IMR-90 (cell line): ENCODE data around the gene MSH2. TPM values are rescaled to one million over a fixed set of nuclear protein-coding genes. Genes with fewer than 3 reads are reported as not detected.

Experiments used
- ATAC-seq: fragments of 200-7000 bp; cut with Tn5 transposase; 2 replicates; pipeline ENCODE4 v1.9.1; 2020; ENCODE audit warnings: low read depth, mild to moderate bottlenecking, moderate library complexity
- BruUV-seq: library from RNA; stranded (reverse); fragments of 400-500 nt; replicated peaks from 2 replicates; lab custom pipeline; 2021; lab: Mats Ljungman, UMichigan
- CTCF ChIA-PET: fragments of 300-600 bp; formaldehyde crosslinking; extraction: SDS; loops from one replicate; lab custom pipeline; 2021; ENCODE audit warnings: antibody characterized with exemption; lab: Yijun Ruan, JAX
- POLR2A ChIA-PET: fragments of 300-600 bp; sonication (Branson Sonifier 250); formaldehyde crosslinking; loops from one replicate; lab custom pipeline; 2022; ENCODE audit warnings: antibody characterized with exemption; ENCODE audit not compliant: unreplicated experiment; lab: Charles Lee
- DNase-seq: peaks from one replicate; pipeline ENCODE4 v3.0.0; 2013
- H2AFZ ChIP-seq: replicated peaks from 2 replicates; pipeline ENCODE3; 2013; ENCODE audit warnings: low read length, mild to moderate bottlenecking; ENCODE audit not compliant: poor library complexity
- H2AK5ac ChIP-seq: 2 replicates; pipeline ENCODE4 v1.6.1; 2013; ENCODE audit warnings: low read depth, low read length, inconsistent platforms
- H2AK9ac ChIP-seq: replicated peaks from 2 replicates; pipeline ENCODE3; 2013; ENCODE audit warnings: mild to moderate bottlenecking, low read depth, low read length, moderate library complexity; ENCODE audit not compliant: poor library complexity
- H2BK120ac ChIP-seq: 2 replicates; pipeline ENCODE4 v1.6.1; 2013; ENCODE audit warnings: low read depth, low read length, inconsistent platforms
- H2BK15ac ChIP-seq: 3 replicates; pipeline ENCODE4 v1.6.1; 2013; ENCODE audit warnings: low read depth, low read length, inconsistent platforms
- H2BK20ac ChIP-seq: 2 replicates; pipeline ENCODE4 v1.6.1; 2013; ENCODE audit warnings: low read depth, mild to moderate bottlenecking, inconsistent platforms, low read length, moderate library complexity
- H2BK5ac ChIP-seq: 2 replicates; pipeline ENCODE4 v1.6.1; 2013; ENCODE audit warnings: mild to moderate bottlenecking, low read depth, low read length, inconsistent platforms; ENCODE audit not compliant: poor library complexity, severe bottlenecking
- H3K14ac ChIP-seq: replicated peaks from 2 replicates; pipeline ENCODE4 v1.6.1; 2013; ENCODE audit warnings: low read depth, low read length, inconsistent platforms
- H3K18ac ChIP-seq: 2 replicates; pipeline ENCODE4 v1.6.1; 2013; ENCODE audit warnings: low read depth, low read length, control low read depth
- H3K23ac ChIP-seq: 2 replicates; pipeline ENCODE4 v1.6.1; 2013; ENCODE audit warnings: low read depth, low read length, inconsistent platforms
- H3K27ac ChIP-seq: 2 replicates; pipeline ENCODE4 v1.5.1; 2013; ENCODE audit warnings: mild to moderate bottlenecking, control low read depth, low read length; ENCODE audit not compliant: insufficient read depth
- H3K27me3 ChIP-seq: 2 replicates; pipeline ENCODE4 v1.6.1; 2013; ENCODE audit warnings: low read length; ENCODE audit not compliant: control insufficient read depth, insufficient read depth
- H3K36me3 ChIP-seq: 2 replicates; pipeline ENCODE4 v1.6.1; 2013; ENCODE audit warnings: low read length, mixed read lengths; ENCODE audit not compliant: control insufficient read depth, insufficient read depth
- H3K4ac ChIP-seq: 2 replicates; pipeline ENCODE4 v1.6.1; 2013; ENCODE audit warnings: low read depth, low read length, inconsistent platforms
- H3K4me1 ChIP-seq: 2 replicates; pipeline ENCODE4 v1.6.1; 2013; ENCODE audit warnings: low read length, mixed read lengths; ENCODE audit not compliant: control insufficient read depth, insufficient read depth
- H3K4me2 ChIP-seq: 2 replicates; pipeline ENCODE4 v1.6.1; 2013; ENCODE audit warnings: low read depth, mild to moderate bottlenecking, control low read depth, low read length, moderate library complexity
- H3K4me3 ChIP-seq: 2 replicates; pipeline ENCODE4 v1.5.1; 2013; ENCODE audit warnings: low read depth, mild to moderate bottlenecking, control low read depth, low read length, moderate library complexity; ENCODE audit not compliant: insufficient read depth
- H3K56ac ChIP-seq: 2 replicates; pipeline ENCODE4 v1.6.1; 2013; ENCODE audit warnings: low read length, inconsistent platforms; ENCODE audit not compliant: insufficient read depth; ENCODE audit errors: extremely low read depth
- H3K79me1 ChIP-seq, 2 experiments: 2 replicates each; pipeline ENCODE4 v1.6.1; 2013; ENCODE audit warnings: low read length in 2 of 2, inconsistent platforms in 1 of 2, low read depth in 1 of 2
- H3K9ac ChIP-seq: 2 replicates; pipeline ENCODE4 v1.6.1; 2013; ENCODE audit warnings: low read depth, low read length, control low read depth
- H3K9me1 ChIP-seq: 2 replicates; pipeline ENCODE4 v1.6.1; 2013; ENCODE audit warnings: low read length, inconsistent platforms; ENCODE audit not compliant: insufficient read depth
- H3K9me3 ChIP-seq: 2 replicates; pipeline ENCODE4 v1.6.1; 2013; ENCODE audit warnings: low read length; ENCODE audit not compliant: control insufficient read depth, insufficient read depth
- H4K20me1 ChIP-seq: 2 replicates; pipeline ENCODE4 v1.6.1; 2013; ENCODE audit warnings: low read length, inconsistent platforms; ENCODE audit not compliant: insufficient read depth
- H4K5ac ChIP-seq: 2 replicates; pipeline ENCODE4 v1.6.1; 2013; ENCODE audit warnings: mild to moderate bottlenecking, low read depth, low read length, control low read depth
- H4K8ac ChIP-seq, 2 experiments: 2 replicates each; pipeline ENCODE4 v1.6.1; 2013; ENCODE audit warnings: low read depth in 2 of 2, low read length in 2 of 2, control low read depth in 1 of 2, inconsistent platforms in 1 of 2
- H4K91ac ChIP-seq: 2 replicates; pipeline ENCODE4 v1.6.1; 2013; ENCODE audit warnings: low read depth, low read length, inconsistent platforms; ENCODE audit not compliant: insufficient read depth
- BHLHE40 ChIP-seq: fragments of 150-350 bp; IDR thresholded peaks from 2 replicates; pipeline ENCODE4 v1.6.1; 2016; ENCODE audit warnings: mild to moderate bottlenecking, low read depth, low read length
- CHD1 ChIP-seq: IDR thresholded peaks from 2 replicates; pipeline ENCODE4 v1.6.1; 2012; ENCODE audit warnings: low read depth, low read length, improper control_type of control experiment
- CTCF ChIP-seq: conservative IDR thresholded peaks from 2 replicates; pipeline ENCODE4 v1.5.1; 2012; ENCODE audit warnings: mild to moderate bottlenecking, low read depth, low read length, improper control_type of control experiment
- MAZ ChIP-seq: IDR thresholded peaks from 2 replicates; pipeline ENCODE4 v1.6.1; 2012; ENCODE audit warnings: low read depth, mild to moderate bottlenecking, low read length, improper control_type of control experiment, moderate library complexity, borderline replicate concordance
- MXI1 ChIP-seq: IDR thresholded peaks from 2 replicates; pipeline ENCODE4 v1.6.1; 2012; ENCODE audit warnings: low read depth, mild to moderate bottlenecking, low read length, moderate library complexity, borderline replicate concordance
- NFE2L2 ChIP-seq: fragments of 150-350 bp; IDR thresholded peaks from 2 replicates; pipeline ENCODE4 v1.6.1; 2016; ENCODE audit warnings: low read depth, mild to moderate bottlenecking, low read length
- RAD21 ChIP-seq: IDR thresholded peaks from 2 replicates; pipeline ENCODE4 v1.6.1; 2012; ENCODE audit warnings: low read length, improper control_type of control experiment
- RCOR1 ChIP-seq: IDR thresholded peaks from 2 replicates; pipeline ENCODE4 v1.6.1; 2012; ENCODE audit warnings: mild to moderate bottlenecking, low read length, improper control_type of control experiment; ENCODE audit not compliant: insufficient replicate concordance
- SMC3 ChIP-seq: fragments of 150-350 bp; IDR thresholded peaks from 2 replicates; pipeline ENCODE4 v1.6.1; 2016; ENCODE audit warnings: low read depth, mild to moderate bottlenecking, antibody characterized with exemption, low read length, moderate library complexity
- WGBS, 2 experiments: methylation state at CpG; one replicate each; pipeline versions ENCODE4 v1.1.5 to v1.1.7; 2013; ENCODE audit warnings: missing lambda C conversion rate in 2 of 2; ENCODE audit not compliant: insufficient read length in 1 of 2; ENCODE audit errors: extremely low coverage in 2 of 2; 5-methylcytosine and 5-hydroxymethylcytosine counted together
- dilution Hi-C: fragments of 300-500 bp; cut with HindIII; formaldehyde crosslinking; loops from one replicate; pipeline ENCODE4 v1.14.3; 2018; ENCODE audit warnings: low sequenced_read_pairs; ENCODE audit not compliant: unreplicated experiment
- in situ Hi-C: fragments of 300-500 bp; cut with MboI; formaldehyde crosslinking; loops from 3 replicates; pipeline ENCODE4 v1.14.3; 2019; ENCODE audit warnings: low sequenced_read_pairs, inconsistent platforms, mixed read lengths
- intact Hi-C: fragments of 100-400 bp; cut with micrococcal nuclease; formaldehyde crosslinking; loops from 2 replicates; pipeline ENCODE4 v1.10.0; 2022
- polyA plus RNA-seq, 3 experiments: library from polyadenylated mRNA; depleted of rRNA; stranded (reverse); fragments of >200 nt; gene quantifications; 2 replicates each; pipeline ENCODE4 v1.2.3, GENCODE V29; 2012; ENCODE audit warnings: low replicate concordance in 1 of 3
- total RNA-seq: library from RNA; depleted of rRNA; stranded (reverse); fragments of >200 nt; gene quantifications from 2 replicates; pipeline ENCODE4 v1.2.3, GENCODE V29; 2012

The MSH2 gene
- total and polyA plus RNA-seq, 2 of the 4 experiments (the other 2 are of a cell fraction): 13.8 to 22.6 TPM

GRCh38 chr2:47457268-47457667 lies 54.3 kb downstream of the MSH2 start:
- no TSS peak for BruUV-seq
- Histone ChIP-seq H3K27ac (no peak overlapping the region), H4K5ac (no peak overlapping the region), H2AK9ac (no peak overlapping the region), H3K56ac (no peak overlapping the region), H2AFZ (no peak overlapping the region), H2AK5ac (no peak overlapping the region), H3K4me3 (no peak overlapping the region), H4K20me1 (no peaks in the 10 kb centered on the region), H3K27me3 (no peaks in the 10 kb centered on the region), H3K4me1 (no peaks in the 10 kb centered on the region), H2BK120ac (no peak overlapping the region), H3K4me2 (no peak overlapping the region), H2BK5ac (no peak overlapping the region), H4K8ac (no peak overlapping the region), H3K23ac (no peak overlapping the region), H3K9ac (no peak overlapping the region), H3K36me3 (no peaks in the 10 kb centered on the region), H3K4ac (no peak overlapping the region), H3K9me1 (no peaks in the 10 kb centered on the region), H3K14ac (no peak overlapping the region), H4K91ac (no peak overlapping the region), H2BK20ac (no peak overlapping the region), H3K18ac (no peak overlapping the region), H3K79me1 (no peaks in the 10 kb centered on the region), H2BK15ac (no peak overlapping the region), H3K9me3 (no peaks in the 10 kb centered on the region)
- POLR2A ChIA-PET: no interaction called here
- no CpG with 5 or more reads among the region's 5 CpGs for WGBS, 2 experiments
- in situ Hi-C loops: no loop called here
- TF ChIP-seq CHD1 (no peak), MXI1 (no peak), RAD21 (no peak), NFE2L2 (no peak), MAZ (no peak), BHLHE40 (no peak), RCOR1 (no peak), CTCF (no peak), SMC3 (no peak)
- DNase-seq: no peak
- ATAC-seq: no peak
- dilution Hi-C loops: no loop called here
- intact Hi-C loops: no loop called here
- CTCF ChIA-PET: no interaction called here
